ENCODE measurements around the gene LIPJ.

The LIPJ gene

DNA sequence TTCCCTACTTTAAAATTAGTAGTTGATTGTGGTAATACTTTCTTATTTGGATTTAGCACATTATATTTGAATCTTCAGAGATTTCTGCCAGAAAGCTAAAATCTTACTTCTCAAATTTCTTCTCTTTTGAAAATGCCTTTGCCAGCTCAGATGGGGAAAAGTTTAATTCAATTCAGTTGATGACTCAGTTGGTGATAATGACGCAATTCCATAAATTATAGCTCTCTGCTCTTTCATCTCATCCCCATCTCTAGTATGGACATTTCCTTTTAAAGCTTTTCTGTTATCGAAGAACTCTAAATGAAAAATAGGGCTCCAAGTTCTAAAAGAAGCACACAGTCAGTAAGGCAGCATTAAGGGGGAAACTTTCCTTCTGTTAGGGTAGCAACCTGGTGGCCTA, 28.9 kb upstream of the LIPJ start:
- H3K36me3 Mint-ChIP-seq (ENCODE audit: low read depth), result no peaks in the 10 kb centered on the region
- H3K4me3 Mint-ChIP-seq, result no peak overlapping the region
- H3K27ac Mint-ChIP-seq, result no peak overlapping the region
- peaks cover 11% of the 10 kb centered on the region for H3K9me3 Mint-ChIP-seq
- intact Hi-C loops (cut with micrococcal nuclease), result no loop called here
- peaks cover 9% of the 10 kb centered on the region for H3K4me1 Mint-ChIP-seq (ENCODE audit: low read depth)
- no peaks in the 10 kb centered on the region for H3K27me3 Mint-ChIP-seq

DNA sequence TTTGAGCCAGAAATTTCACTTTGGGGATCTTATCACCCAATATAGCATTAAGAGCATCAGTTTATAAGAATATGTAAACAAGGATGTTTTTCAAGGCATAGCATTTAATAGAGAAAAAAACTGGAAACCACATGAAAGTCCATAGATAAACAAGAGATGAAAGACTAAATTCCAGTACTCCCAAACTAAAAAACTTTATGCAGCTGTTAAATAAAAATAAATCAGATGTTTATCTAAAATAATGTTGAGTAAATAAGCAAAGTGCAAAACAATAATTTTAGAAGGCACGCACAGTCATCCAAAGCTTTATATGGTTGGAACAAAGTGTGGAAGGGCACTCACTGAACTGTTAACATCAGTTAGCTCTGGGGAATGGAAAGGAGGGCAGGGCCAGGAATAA, 24.4 kb upstream of the LIPJ start:
- Mint-ChIP-seq H3K36me3 (ENCODE audit: low read depth) (no peaks in the 10 kb centered on the region), H3K4me1 (ENCODE audit: low read depth) (no peaks in the 10 kb centered on the region), H3K27ac (no peak overlapping the region), H3K9me3 (no peaks in the 10 kb centered on the region), H3K4me3 (no peak overlapping the region), H3K27me3 (no peaks in the 10 kb centered on the region)
- intact Hi-C loops (cut with micrococcal nuclease), result no loop called here

DNA sequence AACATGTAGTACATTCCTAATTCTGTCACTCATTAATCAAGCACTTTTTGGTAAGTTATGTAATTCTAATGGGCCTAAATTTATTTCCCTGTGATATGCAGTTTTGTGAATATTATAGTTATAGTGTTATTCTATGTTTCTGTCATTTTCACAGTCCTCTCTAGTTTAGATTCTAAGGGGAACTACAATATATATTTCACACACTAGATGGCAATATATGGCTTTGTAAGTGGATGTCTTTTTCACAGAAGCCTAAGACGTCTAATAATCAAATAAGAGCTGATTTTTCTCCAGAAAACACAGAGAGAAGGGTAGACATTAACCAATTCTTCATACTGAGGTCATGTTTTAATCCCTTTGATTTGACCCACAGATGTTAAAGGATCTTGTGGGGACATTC, 21.5 kb upstream of the LIPJ start:
- Mint-ChIP-seq H3K4me1 (ENCODE audit: low read depth) (no peaks in the 10 kb centered on the region), H3K27me3 (no peaks in the 10 kb centered on the region), H3K27ac (no peak overlapping the region), H3K9me3 (no peaks in the 10 kb centered on the region), H3K4me3 (no peak overlapping the region), H3K36me3 (ENCODE audit: low read depth) (no peaks in the 10 kb centered on the region)
- intact Hi-C loops (cut with micrococcal nuclease), result loop anchor here (2.0 kb wide), 1 partner anchor 244 kb away; no protein-coding TSS in a partner anchor

DNA sequence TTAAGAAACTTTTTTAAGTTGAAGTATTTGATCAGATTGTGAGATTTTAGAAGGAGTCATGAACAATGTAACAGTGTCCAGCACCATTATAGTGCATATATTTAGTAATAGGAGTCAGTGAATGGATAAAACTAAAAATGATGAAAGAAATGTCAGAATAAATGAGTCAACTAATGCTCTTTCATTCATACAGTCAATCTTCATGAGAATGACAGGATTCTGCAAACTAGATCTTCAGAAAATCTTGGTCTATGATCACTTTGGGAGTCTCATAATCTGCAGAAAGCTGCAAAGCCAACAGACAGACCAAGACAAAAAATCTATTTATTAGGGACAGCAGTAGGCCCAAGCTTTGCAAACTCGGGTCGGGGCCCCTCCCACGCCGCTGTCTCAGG, 4.2 kb upstream of the LIPJ start:
- peak overlapping the region; percentile 97 for H3K27ac Mint-ChIP-seq
- peaks cover 6% of the 10 kb centered on the region for H3K4me1 Mint-ChIP-seq (ENCODE audit: low read depth)
- peak overlapping the region; percentile 90 for H3K4me3 Mint-ChIP-seq
- intact Hi-C loops (cut with micrococcal nuclease), result no loop called here
- H3K9me3 Mint-ChIP-seq, result no peaks in the 10 kb centered on the region
- H3K36me3 Mint-ChIP-seq (ENCODE audit: low read depth), result peaks cover 7% of the 10 kb centered on the region
- H3K27me3 Mint-ChIP-seq, result no peaks in the 10 kb centered on the region

DNA sequence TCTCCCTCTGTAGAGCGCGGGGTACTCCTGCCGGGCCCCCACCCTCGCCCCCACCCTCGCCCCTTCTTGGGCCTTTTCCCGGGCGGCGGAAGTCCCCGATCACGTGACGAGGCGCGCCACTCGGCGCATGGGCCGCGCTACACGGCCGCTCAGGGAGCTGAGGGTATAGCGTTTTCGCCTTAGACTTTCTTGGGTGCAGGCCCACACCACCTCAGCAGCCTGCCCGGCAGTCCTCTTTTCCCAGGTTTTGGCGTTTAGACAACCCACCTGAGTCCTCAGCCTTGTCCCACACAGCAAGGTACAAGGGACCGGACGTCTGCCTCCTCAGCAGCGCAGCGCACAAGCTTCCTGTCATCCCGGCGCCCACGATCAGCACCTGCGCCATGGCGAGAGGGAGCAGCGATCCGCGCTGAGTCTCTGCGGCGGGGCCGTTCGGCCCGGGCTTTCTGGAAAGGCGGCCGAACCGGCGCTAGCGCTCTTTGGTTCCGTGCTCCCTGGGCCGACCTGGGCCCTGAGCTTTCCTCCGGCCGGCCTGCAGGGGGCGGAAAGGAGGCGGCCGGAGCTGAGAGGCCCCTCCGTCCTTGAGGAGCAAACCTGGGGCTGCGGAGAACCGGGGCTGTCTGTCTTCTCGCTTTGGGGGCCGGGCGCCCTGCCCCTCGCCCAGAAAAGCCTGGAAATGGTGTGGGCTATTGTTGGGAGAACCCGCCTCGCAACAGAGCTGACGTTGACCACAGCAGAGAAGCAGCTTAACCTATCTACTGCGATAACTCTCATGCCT, 3.6 kb upstream of the LIPJ start, which contains the start of gene RNLS:
Gene RNLS (minus strand): TSS at position 513 of the 778 bp plus-strand sequence.
- intact Hi-C loops (cut with micrococcal nuclease), result no loop called here
- Mint-ChIP-seq H3K27me3 (no peaks in the 10 kb centered on the region), H3K4me3 (peak within 1 kb of the TSS; percentile 90), H3K9me3 (no peaks in the 10 kb centered on the region), H3K4me1 (ENCODE audit: low read depth) (peaks cover 6% of the 10 kb centered on the region), H3K27ac (peak within 1 kb of the TSS; percentile 97), H3K36me3 (ENCODE audit: low read depth) (peaks cover 7% of the 10 kb centered on the region)

DNA sequence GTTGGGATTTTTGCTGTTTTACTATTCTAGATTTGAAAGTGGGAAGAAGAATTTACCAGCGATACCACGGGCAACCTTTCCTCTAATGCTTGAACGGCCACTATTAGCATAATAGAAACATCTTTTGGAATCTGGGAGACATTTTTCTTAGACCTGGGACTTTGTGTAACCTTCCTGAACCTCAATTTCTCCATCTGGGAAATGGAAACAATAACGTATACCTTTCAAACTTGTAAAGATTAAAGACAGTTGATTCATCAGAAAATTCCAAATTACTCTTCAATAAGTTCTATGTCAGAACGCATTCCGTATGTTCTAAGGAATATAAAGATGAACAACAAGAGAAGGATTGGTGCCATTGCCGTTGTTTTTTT, 3.0 kb upstream of the LIPJ start:
- Mint-ChIP-seq H3K4me3 (peak overlapping the region; percentile 90), H3K4me1 (ENCODE audit: low read depth) (peaks cover 6% of the 10 kb centered on the region), H3K9me3 (no peaks in the 10 kb centered on the region), H3K36me3 (ENCODE audit: low read depth) (peaks cover 7% of the 10 kb centered on the region), H3K27ac (peak overlapping the region; percentile 97), H3K27me3 (no peaks in the 10 kb centered on the region)
- intact Hi-C loops (cut with micrococcal nuclease), result no loop called here

DNA sequence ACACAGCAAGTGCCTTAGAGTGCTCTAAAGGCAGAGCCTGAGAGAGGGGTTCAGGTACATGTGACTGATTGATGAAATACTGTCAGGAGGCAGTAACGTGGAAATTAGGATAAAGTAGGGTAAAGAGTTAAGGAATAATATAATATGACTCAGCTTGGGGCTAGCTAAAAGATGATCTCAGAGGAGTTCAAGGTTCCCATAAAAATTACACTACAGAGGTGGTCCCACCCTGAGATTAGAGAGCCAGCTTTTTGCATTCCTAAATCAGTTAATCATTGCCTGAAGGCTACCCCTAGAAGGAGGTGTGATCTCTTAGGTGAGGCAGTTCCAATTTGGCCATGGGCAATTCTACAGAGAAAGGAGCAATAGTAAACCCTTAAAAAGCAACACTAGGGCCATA, 5.8 kb downstream of the LIPJ start:
- Mint-ChIP-seq H3K4me3 (no peak overlapping the region), H3K27me3 (no peaks in the 10 kb centered on the region), H3K27ac (no peak overlapping the region), H3K36me3 (ENCODE audit: low read depth) (no peaks in the 10 kb centered on the region), H3K4me1 (ENCODE audit: low read depth) (peaks cover 15% of the 10 kb centered on the region), H3K9me3 (no peaks in the 10 kb centered on the region)
- intact Hi-C loops (cut with micrococcal nuclease), result no loop called here

DNA sequence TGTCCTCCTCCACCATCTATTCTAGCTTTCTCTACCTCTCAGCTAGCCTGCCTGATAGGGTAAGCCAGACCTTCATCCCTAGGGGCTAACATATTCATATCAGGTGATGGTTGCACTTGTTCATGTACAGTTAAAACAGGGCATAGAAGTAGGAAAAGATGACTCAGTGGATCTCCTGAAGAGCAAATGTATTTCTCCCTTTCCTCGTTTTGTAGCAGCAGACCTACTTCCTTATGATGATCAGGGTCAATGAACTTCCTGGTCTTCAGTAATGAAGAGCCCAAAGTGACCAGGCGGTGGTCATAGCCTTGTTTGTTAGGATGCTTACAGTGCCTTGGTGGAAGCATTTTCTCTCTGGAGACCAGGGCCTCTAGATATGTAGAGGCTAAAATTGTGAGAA, 6.3 kb downstream of the LIPJ start:
- H3K27ac Mint-ChIP-seq, result no peak overlapping the region
- no peaks in the 10 kb centered on the region for H3K27me3 Mint-ChIP-seq
- peaks cover 19% of the 10 kb centered on the region for H3K4me1 Mint-ChIP-seq (ENCODE audit: low read depth)
- H3K36me3 Mint-ChIP-seq (ENCODE audit: low read depth), result no peaks in the 10 kb centered on the region
- intact Hi-C loops (cut with micrococcal nuclease), result no loop called here
- no peak overlapping the region for H3K4me3 Mint-ChIP-seq
- no peaks in the 10 kb centered on the region for H3K9me3 Mint-ChIP-seq

DNA sequence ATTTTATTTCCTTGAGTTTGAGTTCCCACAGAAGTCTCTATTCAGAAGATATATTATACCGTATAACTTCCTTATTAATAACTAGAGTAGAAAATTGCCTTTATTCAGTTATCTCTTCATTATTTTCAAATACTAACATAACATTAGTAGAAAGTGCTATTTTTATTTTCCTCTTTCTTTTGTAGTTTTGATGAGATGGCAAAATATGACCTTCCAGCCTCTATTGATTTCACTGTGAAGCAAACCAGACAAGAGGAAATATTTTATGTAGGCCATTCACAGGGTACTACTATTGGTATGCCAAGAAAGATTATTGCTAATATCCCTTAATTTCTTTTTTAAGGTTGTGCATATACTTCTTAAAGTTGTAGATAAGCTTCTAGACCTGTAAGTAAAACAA, 7.9 kb downstream of the LIPJ start:
- H3K9me3 Mint-ChIP-seq, result no peaks in the 10 kb centered on the region
- H3K27ac Mint-ChIP-seq, result no peak overlapping the region
- peaks cover 24% of the 10 kb centered on the region for H3K4me1 Mint-ChIP-seq (ENCODE audit: low read depth)
- no peak overlapping the region for H3K4me3 Mint-ChIP-seq
- no peaks in the 10 kb centered on the region for H3K27me3 Mint-ChIP-seq
- intact Hi-C loops (cut with micrococcal nuclease), result no loop called here
- H3K36me3 Mint-ChIP-seq (ENCODE audit: low read depth), result no peaks in the 10 kb centered on the region

DNA sequence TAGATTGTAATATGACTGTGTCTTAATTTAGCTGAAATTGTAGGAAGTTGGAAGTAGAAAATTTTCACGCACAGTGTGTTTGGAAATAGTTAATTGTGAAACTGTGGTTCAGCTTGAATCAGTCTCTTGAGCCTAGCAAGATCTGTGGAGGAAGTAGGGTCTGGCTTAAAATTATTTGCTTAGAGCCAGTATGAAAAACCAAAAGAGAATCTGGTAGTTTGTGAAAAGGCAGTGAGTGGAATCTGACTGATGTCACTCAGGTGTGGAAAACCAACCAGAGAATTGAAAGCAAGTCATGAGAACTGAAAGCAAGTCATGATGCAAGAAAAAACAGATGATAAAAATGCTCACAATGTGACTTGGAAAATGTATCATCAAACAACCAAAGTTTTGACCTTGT, 11.5 kb downstream of the LIPJ start:
- Mint-ChIP-seq H3K27ac (no peak overlapping the region), H3K27me3 (no peaks in the 10 kb centered on the region), H3K36me3 (ENCODE audit: low read depth) (no peaks in the 10 kb centered on the region), H3K4me1 (ENCODE audit: low read depth) (peaks cover 15% of the 10 kb centered on the region), H3K9me3 (peaks cover 13% of the 10 kb centered on the region), H3K4me3 (no peak overlapping the region)
- intact Hi-C loops (cut with micrococcal nuclease), result no loop called here

DNA sequence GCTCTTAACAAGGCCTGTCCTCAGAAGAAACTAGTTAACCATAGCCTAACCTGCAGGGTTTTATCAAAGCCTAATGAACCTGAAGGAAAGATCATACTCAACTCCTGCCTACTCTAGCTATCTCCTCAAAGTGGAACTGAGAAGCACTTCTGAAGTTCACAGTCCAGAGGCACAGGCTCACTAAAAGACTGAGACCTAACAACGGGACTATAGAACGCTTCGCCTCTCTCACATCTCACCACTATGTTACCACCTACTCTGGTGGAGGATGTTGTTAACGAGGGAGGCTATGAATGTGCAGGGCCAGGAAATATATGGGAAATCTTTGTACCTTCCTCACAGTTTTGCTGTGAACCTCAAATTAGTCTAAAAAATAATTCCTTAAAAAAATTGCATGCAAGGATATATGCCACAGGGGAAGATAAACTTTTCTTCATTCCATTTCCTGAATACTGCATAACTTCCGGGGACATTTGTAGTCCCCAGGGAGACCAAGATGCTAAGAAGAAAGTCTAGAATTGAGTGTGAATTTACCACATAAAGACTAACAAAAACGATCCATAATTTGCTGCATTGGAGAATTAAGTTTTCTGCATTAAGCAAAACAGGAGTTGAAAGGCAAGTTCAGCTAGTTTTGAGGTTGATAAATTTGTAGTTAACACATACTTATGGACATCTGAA, 21.6 kb downstream of the LIPJ start:
- Mint-ChIP-seq H3K27ac (no peak overlapping the region), H3K27me3 (no peaks in the 10 kb centered on the region), H3K9me3 (no peaks in the 10 kb centered on the region), H3K4me1 (ENCODE audit: low read depth) (peaks cover 4% of the 10 kb centered on the region), H3K4me3 (no peak overlapping the region), H3K36me3 (ENCODE audit: low read depth) (no peaks in the 10 kb centered on the region)
- intact Hi-C loops (cut with micrococcal nuclease), result no loop called here

DNA sequence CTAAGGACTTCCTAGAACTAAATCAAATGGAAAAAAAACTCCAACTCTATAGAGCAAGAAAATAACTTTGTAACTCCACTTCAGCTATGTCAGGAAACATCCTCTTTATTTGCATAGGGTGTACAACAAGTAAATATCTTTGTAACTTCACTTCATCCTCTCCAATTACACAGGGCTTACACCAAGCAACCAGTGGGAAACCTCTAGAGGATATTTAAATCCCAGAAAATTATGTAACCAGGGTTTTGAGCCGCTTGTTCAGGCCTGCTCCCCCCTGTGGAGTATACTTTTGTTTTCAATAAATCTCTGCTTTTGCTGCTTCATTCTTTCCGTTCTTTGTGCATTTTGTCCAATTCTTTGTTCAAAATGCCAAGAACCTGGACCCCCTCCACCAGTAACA, 22.2 kb downstream of the LIPJ start:
- Mint-ChIP-seq H3K27me3 (no peaks in the 10 kb centered on the region), H3K9me3 (no peaks in the 10 kb centered on the region), H3K36me3 (ENCODE audit: low read depth) (no peaks in the 10 kb centered on the region), H3K27ac (no peak overlapping the region), H3K4me1 (ENCODE audit: low read depth) (peaks cover 4% of the 10 kb centered on the region), H3K4me3 (no peak overlapping the region)
- intact Hi-C loops (cut with micrococcal nuclease), result no loop called here

DNA sequence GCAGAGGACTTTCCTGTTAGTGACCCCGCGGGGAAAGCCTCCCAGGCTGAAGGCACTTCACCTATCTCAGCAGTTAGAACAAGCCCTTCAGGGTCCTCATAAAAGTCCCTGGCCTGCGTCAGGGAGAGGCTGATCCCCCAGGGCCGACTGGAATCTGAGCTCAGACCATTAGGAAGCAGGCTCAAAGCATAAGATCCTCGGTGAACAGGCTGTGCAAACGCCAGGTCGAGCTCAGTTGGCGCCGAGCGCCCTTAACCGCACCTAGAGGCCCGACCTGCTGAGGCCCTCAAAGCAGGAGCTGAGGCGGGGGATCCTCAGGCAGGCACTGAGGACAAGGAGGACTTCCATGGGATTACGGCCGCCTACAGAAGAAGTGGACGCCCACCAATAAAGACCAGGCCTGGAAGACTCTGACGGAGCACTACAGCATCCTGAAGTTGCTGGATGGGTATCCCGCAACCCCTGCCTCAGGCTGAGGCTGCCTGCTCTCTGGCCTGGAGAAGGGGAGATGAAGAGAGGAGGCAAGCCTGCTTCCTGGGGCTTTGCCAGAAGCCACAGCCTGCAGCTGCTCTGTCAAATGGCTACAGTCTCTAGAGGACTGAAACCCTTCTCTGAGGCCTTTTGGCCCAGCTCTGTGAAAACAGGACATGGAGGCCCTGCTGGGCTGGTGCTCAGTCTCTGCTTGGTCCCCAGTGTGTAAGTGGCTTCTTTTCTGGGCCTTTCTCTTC, 29.9 kb downstream of the LIPJ start:
- intact Hi-C loops (cut with micrococcal nuclease), result no loop called here
- no peaks in the 10 kb centered on the region for H3K4me1 Mint-ChIP-seq (ENCODE audit: low read depth)
- no peaks in the 10 kb centered on the region for H3K36me3 Mint-ChIP-seq (ENCODE audit: low read depth)
- no peaks in the 10 kb centered on the region for H3K27me3 Mint-ChIP-seq
- no peak overlapping the region for H3K4me3 Mint-ChIP-seq
- H3K27ac Mint-ChIP-seq, result no peak overlapping the region
- no peaks in the 10 kb centered on the region for H3K9me3 Mint-ChIP-seq

DNA sequence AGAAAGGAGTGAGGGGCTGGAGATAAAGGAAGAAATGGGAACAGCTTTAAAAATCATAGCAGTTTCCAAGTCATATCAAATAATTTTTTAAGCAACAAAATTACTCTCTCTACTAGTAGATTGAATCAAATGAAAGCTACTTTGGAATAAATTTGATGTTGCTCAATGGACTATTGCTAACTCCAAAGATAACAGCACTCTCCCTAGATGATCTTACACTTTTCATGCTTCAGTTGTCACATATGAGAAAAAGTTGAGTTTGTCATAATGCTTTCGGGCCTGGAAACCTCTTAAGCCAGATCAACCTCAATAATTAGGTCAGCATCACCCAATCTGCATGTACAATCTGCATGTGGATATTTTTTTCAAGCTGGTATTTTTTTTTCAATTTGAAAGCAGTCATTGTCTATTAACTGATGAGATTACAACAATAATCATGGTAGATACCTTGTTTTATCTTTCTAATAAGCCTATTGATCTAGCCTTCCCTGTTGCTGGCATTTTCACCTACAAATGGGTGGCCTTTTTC, 31.3 kb downstream of the LIPJ start:
- no peaks in the 10 kb centered on the region for H3K9me3 Mint-ChIP-seq
- H3K36me3 Mint-ChIP-seq (ENCODE audit: low read depth), result no peaks in the 10 kb centered on the region
- intact Hi-C loops (cut with micrococcal nuclease), result no loop called here
- H3K27me3 Mint-ChIP-seq, result no peaks in the 10 kb centered on the region
- H3K27ac Mint-ChIP-seq, result no peak overlapping the region
- H3K4me3 Mint-ChIP-seq, result no peak overlapping the region
- H3K4me1 Mint-ChIP-seq (ENCODE audit: low read depth), result no peaks in the 10 kb centered on the region
